ELR (cell line): ENCODE measurements around the gene PAGE2.
"Not testable (repeated sequence)": the region's sequence is repeated elsewhere in the genome, so short reads cannot be mapped to it uniquely, and the experiment has no call there.

Experiments
- DNase-seq: peaks from one replicate; pipeline ENCODE4 v3.0.0-alpha.2; 2015; ENCODE audit warnings: low read depth

PAGE2 gene, protein sequence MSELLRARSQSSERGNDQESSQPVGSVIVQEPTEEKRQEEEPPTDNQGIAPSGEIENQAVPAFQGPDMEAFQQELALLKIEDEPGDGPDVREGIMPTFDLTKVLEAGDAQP

DNA sequence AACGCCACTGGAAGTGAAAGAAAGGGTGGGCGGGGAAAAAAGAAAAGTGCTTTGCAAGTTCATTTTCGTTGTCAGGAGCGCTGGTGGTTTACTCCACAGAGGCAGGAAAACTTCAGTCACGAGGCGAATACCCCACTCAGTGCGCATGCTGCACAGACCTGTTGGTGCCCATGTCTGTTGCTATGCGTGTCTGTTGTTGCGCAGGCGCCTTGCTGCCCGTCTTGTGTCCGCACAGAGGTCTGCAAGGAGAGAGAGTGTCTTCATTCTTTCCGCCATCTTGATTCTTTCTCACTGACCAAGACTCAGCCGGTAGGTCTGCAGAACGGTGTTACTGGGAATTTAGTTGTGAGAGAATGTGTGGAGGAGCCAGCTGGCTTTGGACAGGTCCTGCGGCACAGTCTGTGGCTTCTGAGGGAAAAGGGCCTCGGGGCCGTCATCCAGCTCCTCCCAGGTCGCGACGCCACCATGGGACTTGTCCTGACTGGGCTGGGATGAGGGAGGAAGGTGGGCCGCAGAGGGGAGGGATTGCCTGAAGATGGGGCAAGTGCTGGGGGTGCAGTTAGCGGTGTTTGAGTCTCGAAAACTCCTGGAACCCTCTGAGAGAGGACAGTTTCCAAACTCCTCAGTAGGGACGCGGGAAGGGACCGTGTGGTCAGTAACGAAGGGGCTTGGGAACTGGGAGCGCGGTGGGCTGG, at the start of gene PAGE2:
PAGE2 (plus strand) TSS at position 224 of the 695 bp plus-strand sequence. CDS start 1,003 bp downstream, outside the sequence.
- DNase-seq, result no peak

DNA sequence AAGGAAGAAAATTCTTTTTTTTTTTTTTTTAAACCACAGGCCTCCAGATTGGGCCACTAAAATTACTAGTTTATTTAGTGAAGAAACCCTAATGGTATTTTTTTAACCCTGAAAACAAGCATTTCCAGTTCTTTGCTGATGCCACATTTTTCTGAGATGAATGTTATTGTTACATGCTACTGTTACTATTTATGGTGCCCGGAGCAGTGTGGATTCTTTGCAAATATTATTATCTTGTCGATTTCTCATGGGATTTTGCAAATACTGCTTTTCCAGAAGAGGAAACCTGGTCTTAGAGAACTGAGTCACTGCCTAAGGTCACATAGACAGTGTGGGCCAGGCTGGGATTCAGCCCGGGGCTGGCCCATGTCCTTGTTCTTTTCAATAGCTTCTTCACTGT, 49.3 kb upstream of the PAGE2 start:
- DNase-seq, result no peak

DNA sequence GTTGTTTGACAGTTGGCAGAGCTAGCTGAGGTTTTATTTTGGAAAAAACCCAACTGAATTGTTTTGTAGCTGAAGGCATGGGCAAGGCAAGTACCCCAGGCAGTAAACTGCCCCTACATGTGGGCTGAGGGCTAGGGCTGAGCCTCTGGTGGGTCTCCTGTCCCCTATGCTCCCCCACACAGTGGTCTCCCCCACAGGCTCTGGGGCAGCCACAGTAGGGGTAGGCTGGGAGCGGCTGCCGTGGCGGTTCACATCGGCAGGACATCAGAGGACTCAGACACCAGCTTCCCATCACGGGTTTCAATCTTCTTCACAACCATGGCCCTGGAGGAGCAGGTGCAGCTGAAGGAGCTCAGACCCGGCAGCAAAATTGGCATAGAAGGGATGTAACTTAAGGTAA, 47.3 kb upstream of the PAGE2 start:
- DNase-seq, result no peak

DNA sequence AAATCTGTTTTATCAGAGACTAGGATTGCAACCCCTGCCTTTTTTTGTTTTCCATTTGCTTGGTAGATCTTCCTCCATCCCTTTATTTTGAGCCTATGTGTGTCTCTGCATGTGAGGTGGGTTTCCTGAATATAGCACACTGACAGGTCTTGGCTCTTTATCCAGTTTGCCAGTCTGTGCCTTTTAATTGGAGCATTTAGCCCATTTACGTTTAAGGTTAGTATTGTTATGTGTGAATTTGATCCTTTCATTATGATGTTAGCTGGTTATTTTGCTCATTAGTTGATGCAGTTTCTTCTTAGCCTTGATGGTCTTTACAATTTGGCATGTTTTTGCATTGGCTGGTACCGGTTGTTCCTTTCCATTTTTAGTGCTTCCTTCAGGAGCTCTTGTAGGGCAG, 38.2 kb upstream of the PAGE2 start:
- DNase-seq, result not testable (repeated sequence)

DNA sequence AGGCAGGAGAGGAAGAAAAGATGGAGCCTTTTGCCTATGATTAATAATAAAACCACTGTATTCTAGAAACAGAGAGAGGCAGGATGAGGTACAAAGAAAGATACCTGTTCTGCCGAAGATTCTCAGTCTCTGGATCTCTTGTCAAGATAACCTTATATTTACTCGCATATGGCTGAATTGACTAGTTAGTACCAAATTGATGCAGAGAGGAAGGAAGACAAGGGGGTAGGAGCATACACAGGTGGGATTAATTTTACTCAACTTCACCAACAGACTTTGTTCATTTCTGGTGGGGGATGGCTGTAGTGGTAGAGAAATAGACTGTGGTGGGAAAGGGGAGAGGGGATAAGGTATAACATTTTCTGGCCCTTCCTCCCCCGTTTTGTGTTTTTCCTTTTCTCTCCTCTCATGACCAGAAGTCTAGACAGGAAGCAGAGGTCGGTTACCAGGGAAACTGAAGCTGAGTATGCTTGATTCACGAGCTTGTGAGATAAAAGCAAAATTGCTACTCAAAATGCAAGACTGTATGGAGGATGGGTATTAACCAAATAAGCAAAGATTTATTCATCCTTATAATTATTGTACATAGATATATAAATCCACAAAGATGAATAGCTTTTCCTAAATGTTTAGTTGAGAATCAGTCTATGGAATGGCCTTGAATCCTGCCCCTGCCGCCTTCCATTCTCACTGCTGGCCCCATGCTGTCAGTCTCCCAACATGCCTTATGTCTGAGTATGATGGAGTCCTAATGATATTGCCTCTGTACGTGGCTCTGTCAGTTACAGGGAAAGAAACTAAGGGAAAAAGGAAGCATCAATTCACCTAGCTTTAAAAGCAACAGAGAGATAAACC, 31.8 kb upstream of the PAGE2 start:
- DNase-seq, result peak; percentile 8

DNA sequence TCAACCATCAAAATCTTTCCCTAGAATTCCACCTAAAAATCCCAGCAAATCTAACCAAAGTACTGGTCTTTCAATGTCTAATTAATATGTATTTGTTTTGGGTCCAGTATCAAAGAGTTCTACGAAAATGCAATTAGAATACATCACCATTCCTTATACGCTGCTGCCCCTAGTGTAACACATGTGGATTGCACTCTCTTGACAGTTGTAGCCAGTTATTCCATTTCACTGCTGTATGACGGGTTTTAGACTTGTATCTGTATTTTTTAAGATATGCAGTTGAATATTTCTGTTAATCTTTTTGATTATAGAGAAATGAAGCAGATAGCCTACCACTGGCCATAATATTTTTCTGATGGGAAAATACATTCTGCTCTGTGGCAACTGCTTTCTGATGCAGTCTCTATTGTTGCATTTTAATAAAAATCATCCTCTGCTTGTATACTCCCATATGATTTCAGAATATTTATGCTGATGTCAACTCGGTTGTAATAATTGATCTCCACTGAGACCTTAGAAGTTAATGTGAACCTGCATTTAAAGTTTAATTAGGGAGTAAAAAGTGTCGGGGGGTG, 31.1 kb upstream of the PAGE2 start:
- peak; percentile 34 for DNase-seq

DNA sequence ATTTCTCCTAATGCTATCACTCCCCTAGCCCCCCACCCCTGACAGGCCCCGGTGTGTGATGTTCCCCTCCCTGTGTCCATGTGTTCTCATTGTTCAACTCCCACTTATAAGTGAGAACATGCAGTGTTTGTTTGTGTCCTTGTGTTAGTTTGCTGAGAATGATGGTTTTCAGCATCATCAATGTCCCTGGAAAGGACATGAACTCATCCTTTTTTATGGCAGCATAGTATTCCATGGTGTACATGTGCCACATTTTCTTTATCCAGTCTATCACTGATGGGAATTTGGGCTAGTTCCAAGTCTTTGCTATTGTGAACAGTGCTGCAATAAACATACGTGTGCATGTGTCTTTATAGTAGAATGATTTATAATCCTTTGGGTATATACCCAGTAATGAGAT, 21.6 kb upstream of the PAGE2 start:
- DNase-seq, result not testable (repeated sequence)

DNA sequence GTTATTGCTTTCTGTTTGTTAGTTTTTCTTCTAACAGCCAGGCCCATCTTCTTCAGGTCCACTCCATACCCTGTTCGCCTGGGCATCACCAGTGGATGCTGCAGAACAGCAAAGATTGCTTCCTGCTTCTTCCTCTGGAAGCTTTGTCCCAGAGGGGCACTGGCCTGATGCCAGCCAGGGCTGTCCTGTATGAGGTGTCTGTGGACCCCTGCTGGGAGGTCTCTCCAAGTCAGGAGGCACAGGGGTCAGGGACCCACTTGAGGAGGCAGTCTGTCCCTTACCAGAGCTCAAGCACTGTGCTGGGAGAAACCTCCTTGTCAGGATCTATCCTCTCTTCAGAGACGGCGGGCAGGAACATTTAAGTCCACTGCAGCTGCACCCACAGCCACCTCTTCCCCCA, 16.5 kb upstream of the PAGE2 start:
- no peak for DNase-seq

DNA sequence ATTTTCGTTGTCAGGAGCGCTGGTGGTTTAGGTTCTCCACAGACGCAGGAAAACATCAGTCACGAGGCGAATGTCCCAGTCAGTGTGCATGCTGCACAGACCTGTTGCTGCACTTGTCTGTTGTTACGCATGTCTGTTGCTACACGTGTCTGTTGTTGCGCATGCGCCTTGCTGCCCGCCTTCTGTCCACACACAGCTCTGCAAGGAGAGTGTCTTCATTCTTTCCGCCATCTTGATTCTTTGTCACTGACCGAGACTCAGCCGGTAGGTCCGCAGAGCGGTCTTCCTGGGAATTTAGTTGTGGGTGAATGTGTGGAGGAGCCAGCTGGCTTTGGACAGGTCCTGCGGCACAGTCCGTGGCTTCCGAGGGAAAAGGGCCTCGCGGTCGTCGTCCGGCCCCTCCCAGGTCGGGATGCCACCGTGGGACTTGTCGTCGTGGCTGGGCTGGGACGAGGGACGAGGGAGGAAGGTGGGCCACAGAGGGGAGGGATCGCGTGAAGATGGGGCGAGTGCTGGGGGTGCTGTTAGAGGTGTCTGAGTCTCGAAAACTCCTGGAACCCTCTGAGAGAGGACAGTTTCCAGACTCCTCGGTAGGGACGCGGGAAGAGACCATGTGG, 13.9 kb upstream of the PAGE2 start, which contains the start of gene PAGE2B:
PAGE2B (plus strand) TSS at position 180 of the 617 bp plus-strand sequence. CDS start 1,012 bp downstream, outside the sequence.
- DNase-seq, result no peak

DNA sequence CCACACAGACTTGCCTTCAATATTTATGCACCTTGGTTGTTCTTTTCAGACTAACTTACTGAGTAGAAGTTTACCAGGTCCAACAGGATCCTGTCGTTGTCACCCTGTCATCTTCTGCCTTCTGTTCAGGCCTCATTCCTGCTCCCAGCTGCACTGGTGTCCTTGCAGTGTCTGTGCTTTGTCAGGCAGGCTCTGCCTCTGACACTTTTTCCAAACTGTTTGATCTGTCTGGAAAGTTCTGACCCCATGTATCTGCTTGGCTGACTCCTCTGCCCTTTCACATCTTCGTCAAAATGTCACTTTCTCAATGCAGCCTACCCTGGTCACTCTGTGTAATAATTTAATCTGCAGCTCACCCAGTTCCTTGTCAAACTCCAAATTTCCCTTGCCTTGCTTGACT, 9.9 kb downstream of the PAGE2 start:
- DNase-seq, result no peak

DNA sequence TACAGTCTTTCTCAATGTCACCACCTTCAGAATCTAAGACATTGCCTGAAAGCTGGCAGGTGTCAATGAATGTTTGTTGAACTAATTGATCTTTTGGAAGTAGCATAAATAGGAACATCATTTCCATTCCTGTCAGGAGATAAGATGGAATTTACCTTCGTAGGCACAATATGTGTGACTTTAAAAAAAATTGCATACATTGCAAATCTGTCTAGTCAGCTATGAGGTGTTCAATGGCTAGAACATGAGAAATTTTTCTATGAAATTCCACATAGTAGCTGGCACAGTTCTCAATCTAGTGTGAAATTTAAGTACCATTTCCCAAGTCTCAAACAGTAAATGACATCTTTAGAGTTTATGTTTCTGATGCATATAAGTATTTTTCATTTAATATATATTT, 10.3 kb downstream of the PAGE2 start:
- DNase-seq, result no peak

DNA sequence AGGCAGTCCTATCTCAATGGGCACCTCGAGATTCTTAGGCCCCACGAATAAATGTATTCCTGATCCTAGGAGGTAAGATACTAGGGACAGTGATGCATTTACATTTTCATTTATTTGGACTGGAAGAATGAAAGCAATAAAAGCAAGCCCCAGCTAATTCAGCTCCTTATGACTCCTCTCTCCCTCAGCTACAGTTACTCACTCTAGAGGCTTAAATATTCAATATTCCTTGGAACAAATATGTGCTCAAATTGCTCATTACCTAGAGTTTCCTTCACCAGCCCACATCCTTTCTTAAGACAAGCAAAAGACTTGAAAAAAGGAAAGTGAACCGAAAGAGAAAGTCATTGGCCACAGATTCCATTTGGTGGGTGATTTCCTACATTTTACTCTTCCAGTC, 13.9 kb downstream of the PAGE2 start:
- no peak for DNase-seq

DNA sequence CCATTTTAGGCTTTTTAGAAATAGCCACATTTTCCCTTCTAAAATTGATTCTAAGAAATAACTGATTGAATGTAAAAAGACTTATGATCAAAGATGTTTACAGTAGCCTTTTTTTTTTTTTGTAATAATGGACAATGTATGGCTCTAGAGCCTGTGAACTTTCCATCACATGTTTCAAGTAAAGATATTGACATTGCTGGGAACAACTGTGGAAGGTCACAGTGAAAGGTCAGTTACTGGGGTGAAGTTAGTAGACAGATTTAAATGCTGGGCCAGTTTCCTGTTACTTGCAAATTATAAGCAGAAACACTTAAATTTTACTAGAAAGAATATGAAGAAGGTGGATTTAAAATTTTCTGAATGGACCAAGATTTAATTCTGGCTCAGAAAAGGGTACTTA, 18.4 kb downstream of the PAGE2 start:
- no peak for DNase-seq

DNA sequence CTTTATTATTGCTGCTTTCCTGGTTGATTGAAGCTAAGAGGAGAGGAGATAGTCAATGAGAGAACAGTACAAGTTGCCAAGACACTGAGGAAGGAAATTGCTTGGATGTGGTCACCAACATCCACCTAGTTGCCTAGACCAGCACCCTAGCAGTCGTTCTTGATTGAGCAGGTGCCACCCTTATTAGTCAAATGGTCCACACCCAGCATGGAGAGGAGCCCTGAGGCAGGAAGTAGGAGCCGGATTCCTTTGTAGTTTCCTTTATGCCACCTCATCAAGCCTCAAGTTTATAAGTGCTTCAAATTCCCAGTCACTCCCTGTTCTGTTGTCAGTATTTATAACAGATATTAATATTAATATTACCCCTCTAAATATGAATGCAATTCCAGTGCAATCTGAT, 19.1 kb downstream of the PAGE2 start:
- no peak for DNase-seq

DNA sequence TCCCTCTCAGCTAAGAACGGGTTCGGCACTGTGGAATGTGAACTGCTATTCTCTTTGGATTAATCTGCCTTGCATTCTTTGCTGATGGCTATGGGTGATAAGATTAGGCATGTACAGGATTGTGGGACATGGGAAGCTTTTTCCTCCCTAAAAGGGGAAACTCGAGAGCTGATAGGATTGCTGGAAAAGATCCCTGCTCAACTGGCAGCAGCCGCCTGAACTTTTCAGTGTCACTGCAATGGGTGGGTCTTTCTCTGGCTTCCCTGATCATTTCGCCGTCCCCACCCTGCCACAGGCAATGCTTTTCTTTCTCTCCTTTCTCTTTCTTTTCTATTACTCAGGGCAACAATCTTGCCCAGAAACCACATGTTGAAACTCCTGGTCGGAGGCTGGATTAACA, 20.5 kb downstream of the PAGE2 start:
- DNase-seq, result no peak

DNA sequence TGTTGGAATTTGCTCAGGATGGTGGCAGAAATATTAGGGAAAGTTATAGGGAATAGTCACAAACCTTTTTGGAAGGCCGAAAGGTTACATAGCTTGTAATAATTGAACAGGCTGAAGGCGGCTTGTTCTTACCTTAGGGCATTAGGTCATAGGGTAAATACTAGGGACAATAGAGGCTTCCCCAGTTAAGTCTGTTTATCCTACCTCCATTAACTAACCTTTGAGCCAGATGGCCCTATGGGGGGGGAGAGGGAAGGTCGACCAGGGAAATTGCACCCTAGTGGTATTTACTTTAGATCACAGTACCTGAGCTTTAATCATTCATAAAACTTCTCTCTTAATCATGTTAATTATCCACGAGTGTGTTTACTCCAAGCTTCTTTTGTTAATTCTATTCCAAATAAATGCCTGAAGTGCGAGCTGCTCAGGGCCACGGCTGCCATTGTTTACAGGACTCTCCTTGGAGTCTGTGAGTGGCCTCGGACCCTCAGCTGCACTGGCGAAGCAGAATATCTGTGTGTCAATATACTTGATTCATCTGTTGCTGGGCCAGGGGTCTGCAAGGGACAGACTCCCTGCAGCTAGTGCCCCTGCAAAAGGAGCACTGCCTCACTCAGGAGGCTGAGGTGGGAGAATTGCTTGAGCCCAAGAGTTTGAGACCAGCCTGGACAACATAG, 22.9 kb downstream of the PAGE2 start:
- DNase-seq, result no peak

DNA sequence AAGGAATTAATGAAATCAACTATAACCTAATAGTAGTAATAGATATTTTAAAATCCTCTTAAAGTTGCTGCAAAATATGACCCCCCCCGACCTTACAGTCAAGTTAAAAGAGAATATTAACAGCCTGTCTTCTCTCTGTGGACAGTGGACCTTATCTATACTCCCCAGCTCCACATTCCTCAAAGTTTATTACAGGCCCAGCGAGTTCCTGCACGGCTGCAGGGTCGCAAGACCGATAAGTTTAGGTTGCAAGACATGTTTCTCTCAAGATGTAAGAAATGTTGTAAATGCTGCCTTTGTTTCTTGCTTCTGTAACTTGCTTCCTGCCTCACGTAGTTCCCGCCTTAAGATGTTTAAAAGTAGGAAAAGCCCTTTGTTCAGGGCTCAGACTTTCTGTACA, 27.8 kb downstream of the PAGE2 start:
- DNase-seq, result not testable (repeated sequence)

DNA sequence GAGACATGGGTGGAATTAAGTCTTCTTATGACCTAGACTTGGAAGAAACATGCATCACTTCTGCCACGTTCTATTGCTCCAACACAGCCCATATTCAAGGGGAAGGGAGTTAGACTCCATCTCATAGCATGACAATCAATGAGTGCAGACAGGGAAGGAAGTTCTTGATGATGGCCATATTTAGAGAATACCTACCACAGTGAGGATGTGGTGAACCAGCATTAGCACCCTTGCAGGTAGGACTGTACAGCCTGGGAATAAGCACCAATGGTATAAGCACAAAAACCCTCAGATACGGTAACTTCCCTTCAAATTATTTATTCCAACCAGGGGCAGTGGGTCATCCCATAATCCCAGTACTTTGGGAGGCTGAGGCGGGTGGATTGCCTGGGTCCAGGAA, 29.8 kb downstream of the PAGE2 start:
- DNase-seq, result no peak

DNA sequence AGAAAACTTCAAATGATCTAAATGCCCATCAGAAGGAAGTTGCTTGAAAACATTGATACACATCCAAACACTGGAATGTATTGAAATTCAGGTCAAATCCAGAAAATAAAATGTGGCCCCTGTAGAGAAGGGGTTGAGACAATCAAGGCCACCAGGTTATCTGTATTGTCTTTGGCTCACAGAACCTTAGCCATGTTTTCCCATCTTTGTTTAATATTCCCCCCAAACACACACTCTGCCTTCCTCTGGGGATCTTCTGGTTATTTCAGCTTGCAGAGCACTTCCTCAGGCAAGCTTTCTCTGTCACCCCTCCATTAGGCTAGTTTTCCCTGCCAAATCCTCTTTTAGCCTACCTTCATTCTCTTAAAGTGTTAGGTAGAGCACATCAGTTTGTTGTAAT, 30.5 kb downstream of the PAGE2 start:
- no peak for DNase-seq

DNA sequence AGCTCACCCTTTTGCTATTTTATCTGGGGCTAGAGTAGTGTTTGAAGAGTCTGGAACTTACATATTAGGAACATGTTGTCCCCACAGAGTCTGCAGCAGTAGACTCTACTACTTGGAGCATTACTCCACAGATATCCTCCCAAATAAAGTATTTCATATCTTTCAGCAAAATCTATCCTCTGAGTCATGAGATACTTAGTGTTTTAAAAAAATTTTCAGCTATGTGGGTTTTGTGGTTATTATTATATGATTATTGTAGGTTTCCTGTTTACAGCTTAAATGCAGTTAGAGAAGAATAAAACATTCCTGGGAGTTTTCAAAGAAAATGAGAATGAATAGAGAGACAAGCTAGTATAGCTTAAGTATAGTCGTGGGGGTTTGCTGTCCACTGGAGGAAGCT, 30.9 kb downstream of the PAGE2 start:
- DNase-seq, result peak; percentile 38

DNA sequence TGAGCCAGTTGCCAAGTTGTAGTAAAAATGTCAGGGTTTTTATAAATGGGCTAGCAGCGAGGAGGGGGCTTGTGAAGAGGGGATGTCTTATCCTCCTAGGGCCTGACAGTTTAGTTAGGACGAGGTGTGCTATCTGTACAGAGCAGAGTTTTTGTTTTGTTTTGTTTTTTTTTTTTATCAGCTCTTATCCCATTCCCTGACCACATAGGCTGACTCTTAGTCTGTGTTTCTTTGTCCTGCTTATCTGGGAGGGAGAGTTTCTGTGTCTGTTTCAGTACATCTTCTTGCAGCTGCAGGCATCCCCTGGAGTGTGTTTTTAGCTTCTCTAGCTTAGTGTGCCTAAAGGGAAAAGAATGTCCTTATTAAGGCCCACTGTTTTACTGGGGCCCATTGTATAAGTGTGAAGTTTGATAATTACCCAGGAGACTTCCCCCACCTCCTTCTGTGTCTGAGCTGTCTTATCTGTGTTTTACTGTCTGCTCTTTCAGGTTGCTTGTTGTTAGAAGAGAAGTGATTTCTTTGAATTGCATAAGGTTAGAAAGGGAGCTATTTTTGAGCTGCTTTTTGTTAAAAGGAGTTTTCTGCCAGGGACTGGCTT, 32.0 kb downstream of the PAGE2 start:
- no peak for DNase-seq
